GM21367 (cell line): Measurements from ENCODE around the gene RAC3.

Source experiments
- ATAC-seq: cut with Tn5 transposase; IDR thresholded peaks from one replicate; pipeline ENCODE4 v1.9.1; 2021; ENCODE audit not compliant: unreplicated experiment

Gene RAC3

GRCh38 chr17:82055023-82055964, 23.8 kb downstream of the RAC3 start:
- ATAC-seq: no peak

GRCh38 chr17:82055965-82056728, 24.7 kb downstream of the RAC3 start:
- no peak for ATAC-seq

DNA sequence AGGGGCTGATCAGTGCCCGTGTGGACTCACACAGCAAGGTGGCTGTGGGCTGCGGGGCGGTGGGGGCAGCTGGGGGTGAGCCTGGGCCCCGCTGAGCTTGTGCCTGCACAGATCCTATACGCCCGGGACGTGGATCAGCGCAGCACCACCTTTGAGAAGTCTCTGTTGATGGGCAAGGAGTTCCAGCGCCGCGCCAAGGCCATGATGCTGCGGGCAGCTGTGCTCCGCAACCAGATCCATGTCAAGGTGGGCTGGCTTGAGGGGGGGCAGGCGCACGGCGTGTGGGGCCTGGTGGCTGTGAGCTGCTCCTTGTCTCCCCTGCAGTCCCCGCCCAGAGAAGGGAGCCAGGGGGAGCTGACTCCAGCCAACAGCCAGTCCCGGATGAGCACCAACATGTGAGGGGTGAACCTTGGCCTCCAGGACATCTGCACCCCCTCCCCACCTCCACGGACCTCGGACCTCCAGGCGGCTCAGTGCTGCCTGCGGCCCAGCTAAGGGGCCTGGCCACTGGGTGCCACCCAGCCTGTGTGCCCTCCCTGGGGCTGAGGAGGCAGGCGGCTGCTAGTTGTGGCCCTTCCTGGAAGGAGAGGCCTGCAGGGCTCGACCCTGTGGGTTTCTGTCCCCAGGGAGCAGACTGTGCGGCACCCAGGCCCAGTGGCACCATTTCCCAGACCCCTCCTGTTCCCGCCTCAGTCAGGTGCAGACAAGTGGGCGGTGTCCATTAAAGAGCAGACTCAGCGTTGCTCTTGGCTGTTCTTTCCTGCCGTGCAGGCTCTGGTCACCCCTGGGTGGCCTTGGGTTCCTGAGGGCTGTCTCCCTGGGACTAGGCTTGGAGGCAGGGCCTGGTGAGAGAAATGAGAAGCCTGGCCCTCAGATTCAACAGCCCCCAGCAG, 25.5 kb downstream of the RAC3 start:
- no peak for ATAC-seq

DNA sequence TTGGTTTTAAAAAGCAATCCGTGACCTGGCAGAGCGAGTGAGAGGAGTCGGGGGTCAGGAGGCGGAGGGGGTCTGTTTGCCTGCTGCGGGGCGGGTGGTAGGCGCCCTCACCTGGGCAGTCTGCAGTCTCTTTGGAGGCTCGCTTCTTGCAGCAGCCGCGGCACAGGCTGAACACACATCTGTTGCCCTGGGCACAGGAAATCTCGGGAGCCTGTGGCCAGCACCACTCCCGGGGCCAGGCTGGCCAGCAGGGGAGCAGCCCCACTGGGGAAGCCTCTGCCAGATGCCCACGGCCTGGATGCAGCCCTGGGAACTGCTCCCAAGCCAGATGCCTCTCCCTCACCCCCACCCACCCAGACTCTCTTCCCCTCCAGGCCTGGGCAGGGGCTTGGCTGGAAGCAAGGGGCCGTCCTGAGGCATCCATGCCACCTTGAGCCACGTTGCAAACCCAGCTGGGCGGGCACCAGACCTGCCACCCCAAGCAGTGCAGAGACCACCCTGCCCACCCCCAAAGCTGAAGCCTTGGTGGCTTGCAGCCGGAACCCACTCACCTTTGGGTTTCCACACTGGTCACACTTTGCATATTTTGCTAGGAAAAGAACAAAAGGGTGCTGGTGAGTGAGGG, 26.9 kb downstream of the RAC3 start:
- no peak for ATAC-seq

DNA sequence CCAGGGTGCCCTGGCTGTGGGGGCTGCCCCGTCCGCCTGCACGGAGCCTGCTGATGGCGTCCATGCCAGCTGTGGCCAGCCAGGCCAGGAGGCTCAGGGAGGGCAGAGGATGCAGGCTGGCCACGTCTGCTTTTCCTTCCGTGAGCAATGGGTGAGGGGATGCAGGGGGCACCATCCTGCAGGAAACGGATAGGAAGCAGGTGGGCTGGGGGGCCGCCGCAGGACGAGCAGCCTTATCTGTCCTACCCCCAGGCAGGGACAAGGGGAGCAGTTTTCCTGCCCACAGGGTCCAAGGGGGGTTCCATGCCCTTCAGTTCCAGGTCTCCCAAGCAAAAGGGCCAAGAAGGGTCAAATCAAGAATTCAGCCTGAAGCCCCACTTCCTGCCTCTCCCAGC, 27.4 kb downstream of the RAC3 start:
- ATAC-seq: no peak

- no peak for ATAC-seq
Observed at GRCh38 chr17:82059272-82060000, 28.0 kb downstream of the RAC3 start.

DNA sequence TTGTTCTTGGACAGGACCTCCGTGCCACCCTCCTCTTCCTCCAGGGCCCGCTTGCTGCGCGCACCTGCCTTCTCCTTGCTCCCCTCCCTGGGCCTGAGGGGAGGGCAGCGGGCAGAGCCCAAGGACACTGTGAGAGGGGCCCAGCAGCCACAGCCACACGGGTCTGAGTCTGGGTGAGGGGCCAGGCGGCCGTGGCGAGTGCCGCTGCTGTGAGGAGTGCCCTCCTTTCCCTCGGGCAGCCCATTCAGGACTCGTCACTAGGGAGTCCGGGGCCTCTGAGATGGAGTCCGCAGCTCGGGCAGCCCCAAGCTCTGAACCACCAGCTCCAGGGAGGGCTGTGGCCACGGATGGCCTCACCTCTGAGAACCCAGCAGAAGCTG, 28.5 kb downstream of the RAC3 start:
- no peak for ATAC-seq

- ATAC-seq: no peak
Observed at GRCh38 chr17:82060614-82061013, 29.1 kb downstream of the RAC3 start.

DNA sequence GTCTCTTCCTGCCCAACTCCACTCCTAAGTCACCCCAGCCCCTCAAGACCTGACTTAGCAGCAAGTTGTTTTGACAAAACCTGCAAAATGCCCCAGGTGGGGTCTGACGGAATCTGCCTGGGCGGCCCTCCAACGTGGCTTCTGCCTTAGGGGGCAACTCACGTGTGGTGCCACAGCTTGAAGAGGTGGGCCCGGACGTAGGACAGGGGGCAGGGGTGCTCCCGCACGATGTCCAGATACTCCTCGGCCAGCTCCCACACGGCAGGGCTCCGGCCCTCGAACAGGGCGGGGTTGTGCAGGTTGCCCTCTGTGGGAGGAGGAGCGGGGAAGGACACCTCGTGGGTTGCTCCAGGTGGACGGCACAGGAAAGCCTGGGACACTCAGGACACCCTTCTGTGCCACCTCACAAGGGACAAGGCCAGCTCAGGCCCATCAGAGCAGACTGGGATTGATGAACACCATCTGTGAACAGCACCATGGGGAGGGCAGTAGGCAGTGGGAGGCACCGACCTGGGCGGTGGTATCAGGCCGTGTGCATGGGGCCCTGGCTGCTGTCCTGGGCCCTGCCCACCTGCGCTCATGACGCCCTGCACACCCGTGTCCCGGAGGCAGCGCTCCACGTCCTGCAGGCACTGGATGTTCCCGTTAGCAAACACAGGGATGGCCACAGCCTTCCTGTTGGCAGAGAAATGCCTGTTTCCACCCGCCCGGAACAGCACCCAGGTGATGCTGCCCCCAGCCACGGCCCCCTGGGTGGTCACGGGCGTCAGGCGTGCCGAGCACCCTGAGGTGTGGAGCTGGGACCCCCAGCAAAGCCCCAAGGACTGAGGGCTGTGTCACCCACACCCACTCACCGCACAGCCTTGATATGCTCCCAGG, 29.8 kb downstream of the RAC3 start:
- no peak for ATAC-seq

DNA sequence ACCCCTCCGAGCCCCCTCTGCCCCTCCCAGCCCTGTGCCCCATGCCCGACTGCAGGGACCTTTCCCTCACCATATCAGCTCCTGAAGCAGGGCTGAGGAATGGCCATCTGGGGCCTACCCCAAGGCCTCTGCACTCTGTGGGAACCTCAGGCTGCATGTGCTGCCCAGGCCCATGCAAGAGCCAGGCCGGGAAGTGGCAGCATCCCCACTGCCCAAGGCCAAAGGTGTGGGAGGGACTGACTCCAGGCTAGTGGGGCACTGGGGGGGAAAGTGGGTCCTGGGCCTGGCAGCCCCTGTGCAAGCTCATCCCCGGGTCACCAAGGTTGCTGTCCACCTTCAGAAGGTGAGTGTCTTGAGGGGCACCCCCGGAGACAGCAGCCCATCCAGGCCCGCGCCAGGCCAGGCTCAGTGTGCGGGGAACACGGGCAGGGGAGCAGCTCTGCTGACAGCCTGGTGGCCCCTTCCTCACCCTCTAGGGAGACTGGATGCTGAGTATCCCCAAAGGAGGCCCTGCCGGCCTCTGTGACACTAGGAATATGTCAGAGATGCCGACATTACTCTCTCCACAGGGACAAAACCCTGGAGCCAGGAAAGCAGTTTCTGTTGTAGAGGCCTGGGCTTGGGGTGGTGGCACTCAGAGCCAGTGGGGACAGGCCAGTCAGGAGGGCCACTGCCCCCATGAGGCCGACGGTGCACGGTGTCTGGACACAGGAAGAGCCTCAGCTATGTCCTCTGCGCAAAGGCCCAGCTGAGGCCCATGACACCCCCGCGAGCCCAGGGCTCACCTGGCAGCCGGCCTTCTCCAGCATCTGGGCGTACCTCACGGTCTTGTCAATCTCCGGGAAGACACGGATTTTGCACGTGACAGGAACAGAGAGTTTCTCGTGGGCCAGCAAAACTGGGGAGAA, 30.9 kb downstream of the RAC3 start:
- no peak for ATAC-seq

GRCh38 chr17:82062984-82063368, 31.5 kb downstream of the RAC3 start:
- ATAC-seq: no peak

DNA sequence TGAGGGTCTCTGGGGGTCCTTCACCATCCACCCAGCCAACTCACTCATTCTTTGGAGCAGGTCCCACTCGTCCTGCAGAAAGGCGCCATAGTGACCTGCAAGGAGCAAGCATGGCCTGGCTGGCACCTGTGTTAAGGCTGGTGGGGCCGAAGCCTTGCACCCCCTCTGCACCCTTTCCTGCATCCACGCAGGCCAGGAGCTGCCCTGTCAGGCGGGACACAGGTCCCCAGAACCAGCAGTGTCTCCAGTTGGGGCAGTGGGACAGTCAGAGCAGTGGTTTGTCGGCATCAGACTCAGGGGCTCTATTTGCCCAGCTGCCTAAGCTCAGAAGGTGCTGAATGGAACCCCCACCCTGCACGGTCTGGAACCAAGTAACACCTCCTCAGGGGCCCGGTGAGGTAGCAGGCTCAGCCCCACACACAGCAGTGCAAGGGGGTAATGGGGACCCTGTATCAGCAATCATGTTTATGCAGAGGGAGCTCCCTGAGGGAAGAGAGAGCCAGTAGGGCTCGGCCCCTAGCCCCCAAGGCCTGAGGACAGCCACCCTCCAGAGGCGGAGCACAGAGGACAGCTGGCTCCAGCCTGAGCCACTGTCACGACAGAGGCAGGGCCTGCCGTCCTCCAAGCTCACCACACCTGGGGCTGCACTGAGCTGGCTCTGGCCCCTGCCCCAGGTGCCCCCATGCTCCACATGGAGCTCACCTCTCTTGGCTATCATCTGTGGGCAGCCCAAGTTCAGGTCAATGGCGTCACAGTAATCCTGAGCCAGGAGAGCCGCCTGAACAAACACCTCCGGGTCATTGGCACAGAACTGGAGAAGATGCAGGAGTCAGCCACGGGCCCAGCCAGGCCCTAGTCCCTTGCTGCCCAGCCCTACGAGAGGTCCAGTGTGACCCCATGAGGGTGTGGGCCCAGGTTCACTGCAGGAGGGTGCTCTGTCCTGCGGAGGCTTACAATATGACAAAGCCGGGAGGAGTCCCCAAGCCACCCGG, 32.2 kb downstream of the RAC3 start:
- no peak for ATAC-seq

- ATAC-seq: no peak
Observed at GRCh38 chr17:82064433-82065192, 33.1 kb downstream of the RAC3 start.

DNA sequence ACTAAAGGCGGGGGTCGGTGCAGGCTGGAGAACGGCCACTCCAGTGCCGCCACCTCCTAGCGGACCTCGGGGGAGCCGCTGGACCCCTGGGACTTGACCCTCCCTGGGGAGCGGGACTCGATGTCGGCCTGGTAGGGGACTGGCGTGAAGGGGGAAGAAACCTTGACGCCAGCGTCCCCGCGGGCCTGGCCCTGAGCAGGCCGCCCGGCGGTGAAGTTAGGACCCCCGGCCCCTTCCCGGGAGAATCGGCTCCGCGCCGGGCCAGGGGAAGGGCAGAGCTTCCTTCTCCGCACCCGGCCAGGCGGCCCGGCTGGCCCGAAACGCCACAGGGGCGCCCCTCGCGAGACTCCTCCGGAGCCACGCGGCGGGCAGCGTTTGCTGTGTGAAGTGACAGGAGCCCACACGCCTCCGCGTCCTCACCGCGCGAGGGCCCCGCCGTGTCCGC, 33.7 kb downstream of the RAC3 start:
- no peak for ATAC-seq

GRCh38 chr17:82065638-82066303, 34.3 kb downstream of the RAC3 start, which contains the start of gene DUS1L:
Gene DUS1L, minus strand, starts transcription at chr17:82065804. Its CDS starts 745 bp downstream, at chr17:82065059.
- ATAC-seq: no peak
